Brain microvascular endothelial cell (primary cell): ENCODE results near the gene TARS1.

ENCODE experiments used
- DNase-seq: peaks from one replicate; pipeline ENCODE4 v3.0.0-alpha.2; 2020
- H3K27ac ChIP-seq: fragments of 250-450 bp; sonication (Bioruptor Pico); 2 replicates; pipeline ENCODE4 v1.5.1; 2020; ENCODE audit warnings: mild to moderate bottlenecking, moderate library complexity
- H3K27me3 ChIP-seq: fragments of 250-450 bp; sonication (Bioruptor Pico); replicated peaks from 2 replicates; pipeline ENCODE4 v1.5.1; 2020; ENCODE audit warnings: mild to moderate bottlenecking
- H3K36me3 ChIP-seq: fragments of 250-450 bp; sonication (Bioruptor Pico); replicated peaks from 2 replicates; pipeline ENCODE4 v1.5.1; 2020; ENCODE audit warnings: mild to moderate bottlenecking
- H3K4me3 ChIP-seq: 2 replicates; pipeline ENCODE4 v1.5.1; 2011; ENCODE audit warnings: low read depth, mild to moderate bottlenecking, control low read depth, low read length, moderate library complexity
- in situ Hi-C: cut with HindIII; loops from 2 replicates; pipeline ENCODE4 v1.10.0; 2017; ENCODE audit warnings: low sequenced_read_pairs, low pct_ligation_motif_present
- TF ChIP-seq, protein P1 (sequence below): IDR thresholded peaks from 2 replicates; pipeline ENCODE4 v1.5.1; 2011; ENCODE audit warnings: low read depth, mild to moderate bottlenecking, moderate library complexity, low read length, control low read depth, inconsistent platforms; ENCODE audit errors: missing control alignments

TARS1 gene

DNA sequence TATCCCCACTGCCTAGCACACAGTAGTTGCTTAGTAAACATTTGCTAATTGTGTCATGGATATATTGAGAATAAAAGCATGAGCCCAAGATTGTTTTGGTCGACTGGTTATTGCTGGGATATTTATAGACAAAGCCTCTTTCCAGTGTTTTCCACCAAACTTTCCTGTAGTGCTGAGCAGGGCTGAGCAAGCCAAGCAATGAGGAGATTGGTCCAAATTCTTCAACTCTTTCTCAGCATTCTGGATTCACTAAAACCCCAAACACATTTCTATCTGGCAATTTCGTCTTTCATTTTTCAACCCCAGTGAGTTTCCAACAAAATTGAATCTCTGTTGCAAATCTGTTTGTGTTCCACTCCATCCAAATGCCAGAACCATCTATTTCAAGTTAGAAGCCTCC is 31.9 kb upstream of the TARS1 start:
- TF ChIP-seq, protein P1, sequence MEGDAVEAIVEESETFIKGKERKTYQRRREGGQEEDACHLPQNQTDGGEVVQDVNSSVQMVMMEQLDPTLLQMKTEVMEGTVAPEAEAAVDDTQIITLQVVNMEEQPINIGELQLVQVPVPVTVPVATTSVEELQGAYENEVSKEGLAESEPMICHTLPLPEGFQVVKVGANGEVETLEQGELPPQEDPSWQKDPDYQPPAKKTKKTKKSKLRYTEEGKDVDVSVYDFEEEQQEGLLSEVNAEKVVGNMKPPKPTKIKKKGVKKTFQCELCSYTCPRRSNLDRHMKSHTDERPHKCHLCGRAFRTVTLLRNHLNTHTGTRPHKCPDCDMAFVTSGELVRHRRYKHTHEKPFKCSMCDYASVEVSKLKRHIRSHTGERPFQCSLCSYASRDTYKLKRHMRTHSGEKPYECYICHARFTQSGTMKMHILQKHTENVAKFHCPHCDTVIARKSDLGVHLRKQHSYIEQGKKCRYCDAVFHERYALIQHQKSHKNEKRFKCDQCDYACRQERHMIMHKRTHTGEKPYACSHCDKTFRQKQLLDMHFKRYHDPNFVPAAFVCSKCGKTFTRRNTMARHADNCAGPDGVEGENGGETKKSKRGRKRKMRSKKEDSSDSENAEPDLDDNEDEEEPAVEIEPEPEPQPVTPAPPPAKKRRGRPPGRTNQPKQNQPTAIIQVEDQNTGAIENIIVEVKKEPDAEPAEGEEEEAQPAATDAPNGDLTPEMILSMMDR, result no peak
- DNase-seq, result no peak
- H3K4me3 ChIP-seq, result no peak overlapping the region
- no peaks in the 10 kb centered on the region for H3K27me3 ChIP-seq
- no peaks in the 10 kb centered on the region for H3K36me3 ChIP-seq
- no peak overlapping the region for H3K27ac ChIP-seq
- in situ Hi-C loops, result no loop called here

DNA sequence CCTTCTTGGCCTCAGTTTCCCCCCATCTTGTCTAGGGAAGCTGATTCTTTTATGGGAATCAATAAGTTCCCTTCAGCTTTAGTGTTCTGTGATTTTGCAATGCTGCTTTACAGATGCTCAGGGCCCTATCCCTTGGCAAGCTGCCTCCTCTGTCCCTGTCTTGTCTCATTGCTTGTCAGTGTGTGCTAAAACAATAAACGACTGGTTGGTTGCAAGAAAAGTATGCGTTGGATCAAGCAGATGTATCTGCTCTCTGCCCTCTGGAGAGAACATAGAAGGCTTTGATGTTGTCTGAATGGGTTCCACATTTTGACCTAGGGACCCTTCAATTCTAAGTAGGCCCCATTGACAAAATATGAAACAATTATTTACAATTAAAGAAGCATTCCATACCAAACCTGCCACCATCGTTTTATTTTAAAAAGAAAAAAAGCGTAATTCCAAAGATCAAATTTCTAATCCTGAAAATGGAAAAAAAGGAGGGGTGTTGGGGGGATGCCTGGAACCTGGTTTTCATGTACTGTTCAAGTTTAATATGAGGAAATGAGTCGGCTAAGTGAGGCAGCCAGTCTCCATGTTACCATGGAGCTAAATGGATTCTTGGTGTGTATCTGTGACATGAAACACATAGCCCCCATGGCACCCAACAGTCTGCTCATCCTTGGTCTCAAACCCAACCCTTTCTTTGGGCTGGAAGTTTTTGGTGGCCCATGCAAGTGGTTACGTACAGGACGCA is 31.2 kb upstream of the TARS1 start:
- H3K27ac ChIP-seq, result no peak overlapping the region

DNA sequence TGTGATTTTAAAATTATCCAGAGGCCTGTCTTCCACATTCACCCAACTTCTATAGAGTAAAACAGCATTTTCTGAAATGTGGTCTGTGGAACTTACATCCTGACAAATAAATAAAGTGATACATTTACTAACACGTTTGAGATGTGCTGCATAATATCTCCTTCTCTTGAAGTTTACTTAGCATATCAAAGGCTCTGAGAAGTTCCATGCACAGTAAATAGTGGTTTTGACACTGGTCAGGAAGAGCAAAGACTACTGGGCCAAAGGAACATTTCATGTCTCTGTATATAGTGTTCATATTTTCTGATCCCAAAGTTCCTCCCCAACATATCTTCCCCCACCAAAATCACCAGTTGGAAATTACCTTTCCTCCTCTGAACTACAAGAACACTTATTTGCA is 30.5 kb upstream of the TARS1 start:
- DNase-seq, result no peak
- no peak overlapping the region for H3K4me3 ChIP-seq
- in situ Hi-C loops, result no loop called here
- no peak overlapping the region for H3K27ac ChIP-seq
- TF ChIP-seq, protein P1, result no peak
- H3K27me3 ChIP-seq, result no peaks in the 10 kb centered on the region
- no peaks in the 10 kb centered on the region for H3K36me3 ChIP-seq

More for the DNA sequence above, 31.2 kb upstream of the TARS1 start:
- TF ChIP-seq, protein P1, result no peak
- Histone ChIP-seq H3K4me3 (no peak overlapping the region), H3K36me3 (no peaks in the 10 kb centered on the region), H3K27me3 (no peaks in the 10 kb centered on the region)
- in situ Hi-C loops, result no loop called here
- no peak for DNase-seq

DNA sequence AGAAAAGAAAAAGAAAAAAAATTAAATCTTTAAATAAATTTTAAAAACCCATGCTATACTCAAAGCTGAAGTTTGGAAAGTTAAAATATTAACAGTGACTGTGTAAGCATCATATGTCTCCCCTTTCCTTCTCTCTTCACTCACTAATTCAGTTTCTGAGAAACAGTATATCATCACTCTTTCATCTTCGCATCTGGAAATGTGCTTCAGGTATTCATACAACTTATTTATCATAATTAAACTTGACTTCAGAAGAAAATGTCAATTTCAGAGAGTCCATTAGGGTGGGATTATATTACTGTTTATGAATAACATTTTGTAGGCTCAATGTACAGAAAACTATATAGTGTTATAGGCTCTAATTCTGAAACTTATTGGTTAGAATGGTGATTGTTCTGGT is 29.3 kb upstream of the TARS1 start:
- H3K27ac ChIP-seq, result no peak overlapping the region
- TF ChIP-seq, protein P1, result no peak
- no peak for DNase-seq
- H3K36me3 ChIP-seq, result no peaks in the 10 kb centered on the region
- in situ Hi-C loops, result no loop called here
- no peaks in the 10 kb centered on the region for H3K27me3 ChIP-seq
- H3K4me3 ChIP-seq, result no peak overlapping the region

DNA sequence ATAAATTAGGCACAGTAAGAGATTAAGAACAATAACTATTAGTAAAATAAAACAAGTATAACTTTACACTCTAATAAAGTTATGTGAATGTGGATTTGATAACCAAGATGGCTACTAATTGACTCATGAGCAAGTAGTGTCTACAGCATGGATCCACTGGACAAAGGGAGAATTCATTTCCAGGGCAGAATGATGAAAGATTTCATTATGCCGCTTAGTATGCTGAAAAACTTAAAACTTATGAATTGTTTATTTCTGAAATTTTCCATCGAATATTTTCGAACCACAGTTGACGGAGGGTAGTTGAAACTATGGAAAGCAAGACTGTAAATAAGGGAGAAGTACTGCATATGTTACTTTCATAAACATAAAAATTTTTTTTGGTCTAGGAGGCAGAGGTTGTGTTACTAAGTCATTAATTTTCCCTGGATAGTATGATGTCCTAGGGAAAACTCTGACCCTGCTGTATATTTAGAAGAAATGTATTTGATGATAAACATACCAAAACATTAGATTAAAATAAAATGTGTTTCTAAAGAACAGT is 24.9 kb upstream of the TARS1 start:
- Histone ChIP-seq H3K27me3 (no peaks in the 10 kb centered on the region), H3K27ac (no peak overlapping the region), H3K36me3 (no peaks in the 10 kb centered on the region), H3K4me3 (no peak overlapping the region)
- in situ Hi-C loops, result no loop called here
- TF ChIP-seq, protein P1, result no peak
- no peak for DNase-seq

DNA sequence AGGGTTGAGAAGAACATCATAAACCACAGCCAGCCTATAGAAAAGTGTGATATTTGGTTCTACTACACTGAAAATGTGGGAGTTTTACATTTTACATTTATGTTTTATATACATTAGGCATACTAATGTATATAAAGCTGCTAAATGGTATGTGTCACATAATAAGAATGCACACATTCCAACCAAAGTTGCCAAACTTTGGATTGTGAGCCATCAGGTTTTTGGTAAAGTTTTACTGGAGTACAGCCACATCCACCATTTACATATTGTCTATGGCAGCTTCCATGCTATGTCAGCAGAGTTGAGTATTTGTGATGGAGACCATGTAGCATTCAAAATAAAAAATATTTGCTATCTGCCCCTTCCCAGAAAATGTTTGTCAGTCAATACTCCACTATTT is 23.1 kb upstream of the TARS1 start:
- in situ Hi-C loops, result no loop called here
- H3K4me3 ChIP-seq, result no peak overlapping the region
- H3K36me3 ChIP-seq, result no peaks in the 10 kb centered on the region
- H3K27me3 ChIP-seq, result no peaks in the 10 kb centered on the region
- TF ChIP-seq, protein P1, result no peak
- H3K27ac ChIP-seq, result no peak overlapping the region
- DNase-seq, result no peak
